IPS DF 19.7 (cell line): Measurements from ENCODE around the gene AFAP1L1.
"Not testable (repeated sequence)": the region's sequence is repeated elsewhere in the genome, so short reads cannot be mapped to it uniquely, and the experiment has no call there.

Experiments used
- DNase-seq: peaks from one replicate; pipeline ENCODE4 v3.0.0-alpha.2; 2013; ENCODE audit warnings: low read depth, low spot score

Gene AFAP1L1

GRCh38 chr5:149261246-149261645 lies 10.4 kb upstream of the AFAP1L1 start:
- DNase-seq: no peak

DNA sequence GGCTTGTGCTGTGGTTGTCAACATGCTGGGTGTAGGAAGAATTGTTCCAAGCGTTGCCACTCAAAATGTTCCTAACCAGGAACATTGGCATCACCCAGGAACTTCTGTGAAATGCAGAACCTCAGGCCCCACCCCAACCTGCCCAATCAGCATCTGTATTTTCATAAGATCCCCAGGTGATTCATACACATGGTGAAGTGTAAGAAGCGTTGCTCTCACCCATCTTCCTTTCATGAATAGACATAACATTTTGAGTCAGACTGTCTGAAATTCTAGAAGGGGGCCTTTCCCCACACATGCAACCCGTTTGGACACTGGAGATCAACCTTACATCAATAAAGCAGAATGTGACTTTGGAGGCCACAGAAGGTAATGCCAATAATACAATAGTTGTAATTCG lies 9.3 kb upstream of the AFAP1L1 start:
- DNase-seq: no peak

DNA sequence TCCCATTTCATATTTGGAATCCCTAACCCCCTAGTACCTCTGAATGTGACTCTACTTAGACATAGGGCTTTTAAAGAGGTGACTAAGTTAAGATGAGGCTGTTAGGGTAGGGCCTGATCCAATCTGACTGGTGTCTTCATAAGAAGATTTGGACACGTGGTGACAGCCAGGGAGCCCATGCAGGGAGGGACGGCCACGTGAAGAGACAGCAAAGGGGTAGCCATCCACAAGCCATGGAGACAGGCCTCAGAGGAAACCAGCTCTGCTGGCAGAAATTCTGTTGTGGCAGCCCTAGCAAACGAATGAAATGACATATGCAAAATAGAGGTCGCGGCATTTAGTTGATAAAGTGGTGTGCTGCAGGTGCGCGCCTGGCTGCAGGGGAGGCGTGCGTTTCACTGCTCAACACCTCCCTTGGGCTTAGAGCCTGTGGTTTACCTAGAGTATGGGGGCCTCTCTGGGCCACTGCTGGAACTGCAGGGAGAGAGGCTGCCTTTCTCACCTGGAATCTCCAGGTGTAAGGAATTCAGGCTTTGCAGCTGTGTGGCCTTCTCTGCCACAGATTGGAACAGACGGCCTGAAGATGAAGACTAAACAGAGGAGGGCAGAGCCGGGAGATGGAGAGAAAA lies 7.1 kb upstream of the AFAP1L1 start:
- DNase-seq: peak; percentile 48

- no peak for DNase-seq
These were observed 6.6 kb upstream of the AFAP1L1 start for GRCh38 chr5:149265068-149265465.

GRCh38 chr5:149265597-149265996 lies 6.1 kb upstream of the AFAP1L1 start:
- DNase-seq: no peak

- no peak for DNase-seq
These were observed 4.3 kb upstream of the AFAP1L1 start for GRCh38 chr5:149267241-149267973.

GRCh38 chr5:149268928-149269557 lies 2.6 kb upstream of the AFAP1L1 start:
- DNase-seq: no peak

DNA sequence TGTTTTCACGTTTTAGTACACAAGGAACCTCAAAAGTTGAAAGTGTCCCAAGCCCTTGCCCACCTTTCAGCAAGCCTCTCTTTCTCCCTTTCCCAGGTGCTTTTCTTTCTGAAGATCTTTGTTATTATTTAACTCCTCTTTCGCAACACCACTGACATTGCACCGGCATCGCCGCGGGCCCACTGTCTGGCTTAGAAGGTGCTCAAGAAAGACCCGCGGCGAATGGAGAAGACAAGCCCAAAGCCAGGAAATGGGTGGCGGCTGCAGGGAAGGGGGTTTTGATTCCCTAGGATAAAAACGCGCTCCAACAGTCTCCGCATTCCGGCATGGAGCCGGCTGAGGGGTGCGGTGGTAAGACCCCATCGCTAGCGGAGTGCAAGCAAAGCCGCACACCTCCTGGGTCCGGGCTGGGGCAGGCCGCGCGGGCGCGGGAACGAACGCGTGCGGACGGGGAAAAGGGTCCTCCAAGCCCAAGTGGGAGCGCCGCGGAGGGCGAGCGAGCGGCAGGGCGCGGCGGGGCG lies 404 bp upstream of the AFAP1L1 start:
- DNase-seq: no peak

DNA sequence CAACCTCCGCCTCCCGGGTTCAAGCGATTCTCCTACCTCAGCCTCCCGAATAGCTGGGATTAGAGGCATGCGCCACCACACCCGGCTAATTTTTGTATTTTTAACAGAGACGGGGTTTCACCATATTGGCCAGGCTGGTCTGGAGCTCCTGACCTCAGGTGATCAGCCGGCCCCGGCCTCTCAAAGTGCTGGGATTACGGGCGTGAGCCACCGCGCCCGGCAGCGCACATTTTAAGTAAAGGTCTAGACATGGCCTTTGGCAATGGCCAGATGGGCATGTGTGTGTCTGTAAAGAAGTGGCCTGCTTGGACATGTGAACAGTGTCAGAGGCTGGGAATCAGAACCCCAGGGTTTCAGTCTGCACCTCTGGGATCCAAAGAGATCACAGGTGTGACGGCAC lies 1.1 kb downstream of the AFAP1L1 start:
- DNase-seq: not testable (repeated sequence)

GRCh38 chr5:149273237-149273636 lies 1.6 kb downstream of the AFAP1L1 start:
- DNase-seq: no peak

DNA sequence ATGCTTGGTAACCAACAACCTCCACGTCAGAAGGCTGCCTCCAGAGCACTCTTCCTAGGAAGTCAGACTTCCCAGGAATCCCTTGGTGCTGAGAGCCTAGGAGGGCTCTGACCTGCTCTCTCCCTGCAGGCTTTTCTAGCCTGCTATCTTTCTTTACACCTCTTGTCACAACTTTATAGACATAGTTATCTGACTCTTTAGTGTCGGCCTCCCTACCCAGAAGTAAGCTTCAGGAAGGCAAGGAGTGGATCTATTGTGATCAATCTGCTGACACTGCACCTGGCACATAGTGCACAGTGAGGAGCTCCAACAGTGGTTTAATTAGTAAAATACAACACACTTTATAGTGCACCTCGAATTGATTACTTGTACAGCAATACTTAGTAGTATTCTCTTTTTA lies 2.3 kb downstream of the AFAP1L1 start:
- no peak for DNase-seq

DNA sequence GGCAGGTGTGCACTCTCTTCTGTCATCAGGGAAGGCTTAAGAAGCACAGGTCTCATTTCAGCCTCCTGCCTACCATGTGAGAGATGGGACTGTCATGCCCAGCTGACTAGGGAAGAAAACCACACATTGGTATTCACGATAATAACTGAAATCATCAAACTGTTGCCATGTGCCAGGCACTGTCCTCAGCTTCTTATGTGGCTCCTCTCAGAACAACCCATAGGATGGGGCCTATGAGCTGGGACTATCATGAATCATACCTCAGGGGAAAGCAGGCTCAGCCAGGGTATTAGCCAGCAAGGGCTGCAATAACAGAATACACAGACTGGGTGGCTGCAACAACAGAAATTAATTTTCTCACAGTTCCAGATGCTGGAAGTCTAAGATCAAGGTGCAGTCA lies 3.3 kb downstream of the AFAP1L1 start:
- no peak for DNase-seq

DNA sequence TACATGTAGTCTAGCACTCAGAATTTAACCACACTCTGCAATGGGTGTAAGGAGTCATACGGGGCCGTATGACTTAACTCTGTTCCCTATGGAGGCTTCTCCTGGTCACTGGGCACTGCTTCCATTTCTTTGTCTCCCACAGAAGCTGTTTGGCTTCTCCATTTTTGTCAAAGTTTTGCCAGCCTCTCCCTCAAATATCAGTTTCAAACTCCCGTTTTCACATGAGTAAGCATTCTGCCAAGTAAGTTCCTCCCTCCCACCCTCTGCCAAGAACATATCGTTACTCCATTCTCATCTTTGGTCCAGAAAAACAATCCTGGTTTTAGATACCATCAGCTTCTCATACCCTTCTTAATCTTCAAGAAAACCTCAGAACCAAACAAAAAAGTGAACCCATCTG lies 6.1 kb downstream of the AFAP1L1 start:
- no peak for DNase-seq

DNA sequence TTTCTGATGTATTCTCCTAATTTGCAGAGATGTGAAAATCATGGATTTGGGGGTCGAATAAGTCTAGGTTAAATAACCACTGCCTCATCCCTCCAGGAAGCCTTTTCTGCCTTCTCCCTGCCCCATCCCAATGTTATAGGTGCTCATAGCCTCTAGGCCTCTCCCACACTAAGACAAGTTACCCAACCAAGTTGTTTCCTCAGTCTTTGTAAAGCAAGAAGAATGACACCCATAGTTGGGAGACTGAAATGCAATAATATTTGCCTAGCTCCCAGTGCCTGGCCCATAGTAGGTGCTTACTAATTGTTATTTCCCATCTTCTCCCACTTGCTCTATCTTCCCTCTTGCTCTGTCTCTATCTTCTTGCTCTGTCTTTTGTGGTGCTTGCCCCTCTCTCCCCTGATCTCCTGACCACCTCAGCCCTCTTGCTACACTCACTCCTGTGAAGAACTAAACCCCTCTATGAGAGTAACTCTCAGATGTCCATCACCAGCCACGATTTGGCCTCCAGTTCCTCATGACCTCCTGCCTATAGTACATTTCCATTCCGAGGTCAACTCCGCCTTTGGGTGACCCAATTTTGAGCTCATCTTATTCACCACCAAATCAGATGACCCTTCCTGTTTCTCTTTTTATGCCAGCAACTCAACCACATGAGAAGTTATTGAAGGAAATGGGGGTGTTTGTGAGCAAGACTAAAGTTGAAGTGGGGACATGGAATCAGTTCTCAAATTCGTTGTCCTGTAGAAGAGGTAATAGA lies 7.0 kb downstream of the AFAP1L1 start:
- DNase-seq: no peak

DNA sequence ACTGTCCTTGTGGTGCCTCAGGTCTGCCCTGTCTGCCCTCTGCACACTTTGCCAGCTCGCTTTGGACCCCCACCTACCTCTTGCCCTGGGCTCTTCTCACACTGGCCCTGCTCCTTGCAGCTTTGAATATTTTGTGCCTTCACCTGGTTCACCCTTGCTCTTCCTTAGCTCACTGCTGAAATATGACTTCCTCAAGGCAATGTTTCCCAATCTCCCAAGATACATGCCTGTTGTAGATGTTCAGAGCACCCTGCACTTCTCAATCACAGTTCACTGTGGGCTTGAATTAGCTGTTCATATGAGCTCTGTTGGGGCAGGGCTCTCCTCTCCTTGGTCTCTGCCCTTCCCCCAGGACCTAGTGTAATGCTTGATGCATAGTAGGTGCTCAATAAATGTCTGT lies 8.0 kb downstream of the AFAP1L1 start:
- no peak for DNase-seq

- DNase-seq: no peak
These were observed 8.5 kb downstream of the AFAP1L1 start for GRCh38 chr5:149280124-149280523.

DNA sequence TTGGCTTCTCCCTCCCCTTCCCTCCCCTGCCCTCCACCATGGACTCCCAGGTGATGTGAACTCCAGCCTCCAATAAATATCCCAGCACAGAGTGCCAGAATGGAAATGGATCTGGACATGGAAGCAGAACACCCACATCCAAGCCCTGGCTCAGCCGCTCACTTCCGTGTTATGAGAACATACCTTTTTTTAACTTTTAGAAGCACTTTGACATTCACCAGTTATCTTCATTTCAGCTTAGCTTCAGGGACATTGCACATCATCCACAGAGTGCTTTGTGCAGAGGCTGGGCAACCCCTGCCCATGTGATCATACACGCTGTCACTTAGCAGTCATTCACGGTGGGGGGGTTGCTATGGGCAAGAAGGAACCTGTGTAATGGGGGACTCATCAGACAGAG lies 9.1 kb downstream of the AFAP1L1 start:
- DNase-seq: no peak

DNA sequence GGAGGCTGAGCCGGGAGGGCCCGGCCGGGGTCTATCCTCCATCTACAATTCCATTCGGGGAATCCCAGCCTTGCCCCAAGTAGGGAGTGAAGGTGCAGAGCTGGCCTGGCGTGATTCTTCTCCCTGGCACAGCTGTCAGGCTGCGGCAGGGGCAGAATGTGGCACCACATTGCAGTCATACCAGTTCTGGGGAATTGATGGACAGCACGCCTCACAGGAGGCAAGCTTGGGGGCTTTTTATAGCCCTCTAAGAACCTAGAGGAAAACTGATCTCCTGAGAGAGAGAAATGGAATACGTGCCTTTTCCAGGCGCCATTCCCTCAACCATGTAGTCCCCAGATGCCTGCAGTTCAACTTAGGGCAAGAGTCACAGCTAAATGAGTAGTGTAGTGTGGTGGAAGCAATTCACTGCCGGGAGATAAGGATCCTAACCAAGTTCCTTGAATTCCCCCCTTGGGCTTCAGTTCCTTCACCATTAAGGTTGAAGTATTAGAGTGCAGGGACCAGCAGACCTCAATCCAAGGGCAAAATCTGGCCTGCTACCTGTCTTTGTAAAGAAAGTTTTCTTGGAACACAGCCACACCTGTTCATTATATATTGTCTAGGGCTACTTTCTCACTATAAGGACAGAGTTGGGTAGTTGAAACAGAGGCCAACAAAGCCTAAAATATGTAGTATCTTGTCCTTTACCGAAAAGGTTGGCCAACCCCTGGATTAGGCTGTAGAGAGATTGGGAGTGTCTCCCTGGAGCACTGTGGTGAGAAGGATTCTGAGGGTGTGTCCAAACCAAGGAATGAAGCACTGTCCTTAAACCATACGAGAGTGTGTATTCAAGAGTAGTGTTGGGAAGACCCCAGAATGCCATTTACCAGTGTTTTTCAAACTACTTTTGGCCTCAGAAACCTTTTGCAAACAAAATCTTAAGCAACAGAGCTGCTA lies 10.6 kb downstream of the AFAP1L1 start:
- DNase-seq: no peak

DNA sequence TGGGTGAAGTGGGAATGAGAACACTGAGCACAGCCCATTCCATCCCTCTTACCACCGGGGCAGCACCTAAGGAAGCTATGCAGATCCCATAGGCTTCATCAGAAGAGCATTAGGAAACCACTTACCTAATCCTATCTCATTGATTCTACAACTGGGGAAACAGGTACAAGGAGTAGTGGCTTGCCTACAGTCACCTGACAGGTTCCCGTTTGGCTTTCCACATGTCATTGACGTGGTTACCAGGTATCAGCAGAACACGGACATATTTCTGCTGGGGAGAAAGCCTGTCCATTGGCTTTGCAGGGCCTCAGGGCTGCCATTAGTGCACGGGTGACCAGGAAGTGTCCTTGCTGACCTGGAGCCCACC lies 11.3 kb downstream of the AFAP1L1 start:
- DNase-seq: no peak

DNA sequence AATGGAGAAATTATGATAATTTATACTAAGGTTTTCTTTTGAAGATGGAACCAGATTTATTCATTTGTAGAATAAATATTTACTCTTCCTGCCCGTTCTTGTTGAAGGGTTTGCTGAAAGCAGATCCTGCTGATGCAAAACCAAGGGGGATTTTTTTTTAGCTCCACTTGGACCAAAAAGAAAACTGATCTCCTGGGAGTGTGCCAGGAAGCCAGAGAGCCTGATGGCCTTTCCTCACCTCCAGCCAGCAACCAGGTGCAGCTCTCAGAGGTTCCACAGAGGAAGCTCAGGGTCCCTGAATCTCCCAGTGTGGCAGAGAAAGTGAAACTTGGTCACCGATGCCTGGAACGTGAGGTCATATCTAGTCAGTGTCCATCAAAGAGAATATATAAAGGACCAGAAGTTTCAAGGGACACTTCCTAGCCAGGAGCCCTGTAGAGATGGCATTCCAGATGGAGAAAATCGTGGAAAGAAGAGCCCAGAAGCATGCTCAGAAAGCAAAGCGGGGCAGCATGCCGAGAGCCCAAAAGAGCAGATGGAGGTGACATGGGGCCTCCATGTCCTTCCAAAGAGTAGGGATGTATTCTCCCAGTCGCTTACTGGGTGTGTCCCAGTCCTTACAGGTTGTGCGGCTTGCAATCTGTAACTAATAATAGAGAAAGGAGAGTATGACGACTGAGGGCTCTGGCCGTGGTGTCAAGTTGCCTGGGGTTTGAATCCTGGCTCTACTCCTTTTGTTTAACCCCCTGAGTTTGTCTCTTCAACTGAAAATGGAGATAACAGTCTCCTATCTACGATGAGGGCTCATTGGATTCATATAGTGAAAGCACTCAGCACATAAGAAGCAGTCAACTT lies 12.2 kb downstream of the AFAP1L1 start:
- DNase-seq: no peak
